Prostate gland (tissue), 2 donors: Measurements from ENCODE around the gene NAP1L4.

ENCODE experiments used
- POLR2A ChIP-seq: fragments of 450-650 bp; IDR thresholded peaks from one replicate; pipeline ENCODE4 v1.6.1; 2016; ENCODE audit warnings: antibody characterized with exemption, mild to moderate bottlenecking
- POLR2AphosphoS5 ChIP-seq: sonication (generic); formaldehyde crosslinking; IDR thresholded peaks from one replicate; pipeline ENCODE4 v1.6.1; 2017; ENCODE audit warnings: antibody characterized with exemption
- TF ChIP-seq, protein P1 (sequence below), 4 experiments: fragments of 200-600 bp in 2 of 4; fragments of 450-650 bp in 2 of 4; sonication (generic) in 2 of 4; IDR thresholded peaks; 1 replicate in 3 of 4; 2 replicates in 1 of 4; pipeline ENCODE4 v1.5.1; 2016 to 2019; ENCODE audit warnings: antibody characterized with exemption in 4 of 4, mild to moderate bottlenecking in 2 of 4, moderate library complexity in 2 of 4

DNA sequence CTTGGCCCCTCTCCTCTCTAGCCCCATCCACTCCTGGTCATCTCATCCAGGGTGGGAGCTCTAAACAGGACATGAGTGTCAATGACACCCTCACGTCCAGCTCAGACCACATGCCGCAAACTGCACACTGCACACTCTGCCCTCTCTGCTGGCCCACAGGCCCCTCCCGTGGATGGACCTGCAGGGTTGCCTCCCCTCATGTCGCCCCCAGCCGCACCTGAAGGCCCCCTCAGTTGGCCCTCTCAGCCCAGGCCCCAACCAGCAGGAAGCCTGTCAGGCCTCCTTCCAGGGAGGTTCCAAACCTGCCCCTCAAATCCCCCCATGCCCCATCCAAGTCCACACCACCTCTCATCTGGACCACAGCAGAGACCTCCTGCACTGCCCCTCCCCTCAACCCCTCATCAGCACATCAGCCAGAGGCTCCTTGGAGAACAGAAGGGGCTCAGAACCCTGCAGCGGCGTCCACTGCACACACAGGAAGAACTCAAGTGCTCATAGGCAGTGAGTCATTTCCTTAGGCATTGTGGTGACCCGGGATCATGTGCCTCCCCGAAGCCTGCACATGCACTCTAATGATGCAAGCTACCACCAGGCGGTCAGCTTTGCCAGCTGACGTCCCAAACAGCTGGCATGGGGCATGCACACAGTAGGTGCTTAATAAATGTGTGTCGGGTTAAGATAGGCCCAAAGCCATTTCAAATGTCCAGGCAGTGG, 93.6 kb downstream of the NAP1L4 start:
- TF ChIP-seq, protein P1, sequence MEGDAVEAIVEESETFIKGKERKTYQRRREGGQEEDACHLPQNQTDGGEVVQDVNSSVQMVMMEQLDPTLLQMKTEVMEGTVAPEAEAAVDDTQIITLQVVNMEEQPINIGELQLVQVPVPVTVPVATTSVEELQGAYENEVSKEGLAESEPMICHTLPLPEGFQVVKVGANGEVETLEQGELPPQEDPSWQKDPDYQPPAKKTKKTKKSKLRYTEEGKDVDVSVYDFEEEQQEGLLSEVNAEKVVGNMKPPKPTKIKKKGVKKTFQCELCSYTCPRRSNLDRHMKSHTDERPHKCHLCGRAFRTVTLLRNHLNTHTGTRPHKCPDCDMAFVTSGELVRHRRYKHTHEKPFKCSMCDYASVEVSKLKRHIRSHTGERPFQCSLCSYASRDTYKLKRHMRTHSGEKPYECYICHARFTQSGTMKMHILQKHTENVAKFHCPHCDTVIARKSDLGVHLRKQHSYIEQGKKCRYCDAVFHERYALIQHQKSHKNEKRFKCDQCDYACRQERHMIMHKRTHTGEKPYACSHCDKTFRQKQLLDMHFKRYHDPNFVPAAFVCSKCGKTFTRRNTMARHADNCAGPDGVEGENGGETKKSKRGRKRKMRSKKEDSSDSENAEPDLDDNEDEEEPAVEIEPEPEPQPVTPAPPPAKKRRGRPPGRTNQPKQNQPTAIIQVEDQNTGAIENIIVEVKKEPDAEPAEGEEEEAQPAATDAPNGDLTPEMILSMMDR (IDR thresholded peaks at IDR 0.05): peak in 1 of 4 experiments; percentile 4
- TF ChIP-seq POLR2AphosphoS5: peak; percentile 49
- no peak for TF ChIP-seq POLR2A
